D341Med (cell line): ENCODE measurements around the gene QPCTL.

Experiments
- DNase-seq: peaks from one replicate; pipeline ENCODE4 v3.0.0; 2012; ENCODE audit warnings: low spot score

QPCTL gene

GRCh38 chr19:45692187-45693105 is at the start of gene QPCTL:
Gene QPCTL (plus strand): TSS chr19:45692666. CDS start chr19:45692704, 38 bp downstream.
- DNase-seq = peak; percentile 94

- peak; percentile 86 for DNase-seq
These were observed 49.2 kb upstream of the QPCTL start for GRCh38 chr19:45643024-45643926.

- DNase-seq = no peak
These were observed 48.3 kb upstream of the QPCTL start for GRCh38 chr19:45643927-45644771.

- no peak for DNase-seq
These were observed 47.3 kb upstream of the QPCTL start for GRCh38 chr19:45645068-45645630.

GRCh38 chr19:45645631-45646344 is 46.7 kb upstream of the QPCTL start:
- peak; percentile 85 for DNase-seq

GRCh38 chr19:45646345-45646698 is 46.1 kb upstream of the QPCTL start:
- no peak for DNase-seq

GRCh38 chr19:45650722-45651121 is 41.7 kb upstream of the QPCTL start:
- no peak for DNase-seq

GRCh38 chr19:45653634-45654033 is 38.8 kb upstream of the QPCTL start:
- DNase-seq = peak; percentile 85

- DNase-seq = no peak
These were observed 37.4 kb upstream of the QPCTL start for GRCh38 chr19:45655073-45655472.

- peak; percentile 75 for DNase-seq
These were observed 34.8 kb upstream of the QPCTL start for GRCh38 chr19:45657520-45658167.

GRCh38 chr19:45659096-45659729 is 33.3 kb upstream of the QPCTL start:
- peak; percentile 27 for DNase-seq

- peak; percentile 27 for DNase-seq
These were observed 31.8 kb upstream of the QPCTL start for GRCh38 chr19:45660636-45661035.

- DNase-seq = no peak
These were observed 28.7 kb upstream of the QPCTL start for GRCh38 chr19:45663800-45664199.

GRCh38 chr19:45664575-45664974 is 27.9 kb upstream of the QPCTL start:
- no peak for DNase-seq

- DNase-seq = peak; percentile 86
These were observed 24.7 kb upstream of the QPCTL start, which contains the start of gene GIPR for GRCh38 chr19:45667620-45668341. Gene GIPR (plus strand): TSS chr19:45668221. CDS start chr19:45669521, 1,300 bp downstream.

- DNase-seq = no peak
These were observed 24.1 kb upstream of the QPCTL start for GRCh38 chr19:45668342-45668871.

- peak; percentile 94 for DNase-seq
These were observed 21.6 kb upstream of the QPCTL start for GRCh38 chr19:45670670-45671453.

GRCh38 chr19:45674946-45675345 is 17.5 kb upstream of the QPCTL start:
- DNase-seq = no peak
